T-helper 1 cell (primary cell): ENCODE measurements around the gene ATAT1.

Experiments used
- DNase-seq, 5 donors: peaks; one replicate each; pipeline ENCODE4 v3.0.0-alpha.2; 2012 to 2020

ATAT1 gene

DNA sequence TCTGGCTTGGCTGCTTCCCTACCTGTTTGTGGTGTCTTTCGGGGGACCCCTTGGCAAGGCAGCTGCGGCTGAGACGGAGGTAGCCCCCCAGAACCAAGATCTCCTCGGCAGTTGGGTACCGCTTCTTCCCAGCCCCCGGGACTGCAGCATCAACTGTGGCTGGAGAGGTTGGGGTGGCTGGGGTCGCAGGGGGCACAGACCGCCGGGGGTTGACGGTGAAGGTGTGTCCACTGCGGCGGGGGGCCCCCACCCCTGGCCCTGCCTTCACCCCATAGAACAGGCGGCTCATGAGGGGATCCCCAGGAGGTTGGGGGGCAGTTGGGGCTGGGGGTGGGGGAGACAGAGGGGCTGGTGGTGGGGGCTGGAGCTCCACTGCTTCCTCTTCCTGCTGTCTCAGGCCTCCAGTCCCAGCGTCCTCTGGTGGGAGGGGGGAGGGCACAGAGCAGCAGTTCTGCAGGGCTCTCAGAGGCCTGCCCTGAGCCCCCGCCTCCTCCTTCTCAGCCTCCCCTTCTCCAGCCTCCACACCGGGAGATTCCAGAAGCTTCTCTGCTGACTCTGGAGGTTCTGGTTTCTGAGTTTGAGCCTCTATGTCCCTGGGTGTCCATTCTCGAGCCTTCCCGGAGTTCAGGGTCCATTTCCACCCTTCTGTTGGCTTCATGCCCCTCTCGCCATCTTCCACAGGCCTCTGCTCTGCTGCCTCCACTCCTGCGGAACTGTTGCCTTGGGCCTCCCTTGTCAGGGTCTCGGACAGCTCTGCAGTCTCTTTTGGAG, 57.9 kb downstream of the ATAT1 start:
- peak; percentile 24 to 71 (median 32) for DNase-seq

DNA sequence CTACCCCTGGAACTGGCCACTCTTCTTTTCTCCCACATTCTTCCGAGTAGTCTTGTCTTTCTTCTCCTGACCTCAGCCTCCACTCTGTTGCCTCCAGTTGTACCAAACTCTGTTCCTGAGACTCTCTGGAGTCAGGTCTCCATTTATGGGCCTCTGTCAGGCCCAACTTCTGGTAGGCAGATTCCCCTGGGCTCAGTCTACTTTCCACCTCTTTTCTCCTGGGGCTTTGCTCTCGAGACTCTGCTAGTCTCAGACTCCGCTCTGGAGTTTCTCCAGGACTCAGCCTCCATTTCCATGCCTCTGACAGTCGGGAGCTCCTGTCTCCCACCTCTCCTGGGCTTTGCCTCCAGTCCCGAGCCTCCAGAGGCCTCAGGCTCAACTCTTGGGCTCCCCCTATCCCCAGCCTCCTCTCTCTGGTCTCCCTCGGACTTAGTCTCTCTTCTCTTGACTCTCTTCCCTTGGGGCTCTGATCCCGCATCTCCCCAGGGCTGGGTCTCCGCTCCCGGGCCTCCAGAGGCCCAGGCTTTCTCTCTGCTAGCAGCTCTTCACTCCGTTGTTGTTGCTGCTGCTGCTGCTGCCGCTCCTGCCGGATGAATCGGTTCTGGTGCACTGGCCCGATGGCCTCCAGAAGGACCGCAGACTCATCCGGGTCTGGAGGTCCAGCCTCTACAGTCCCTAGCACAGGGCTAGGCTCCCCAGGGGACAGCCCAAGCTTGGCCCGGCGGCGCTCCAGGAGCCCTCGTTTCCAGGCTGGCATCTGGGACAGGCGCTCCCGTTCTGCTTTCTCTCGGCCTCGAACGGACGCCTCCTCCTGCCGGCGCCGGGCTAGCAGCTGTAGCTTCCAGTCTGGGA, 58.7 kb downstream of the ATAT1 start:
- peak in 1 of 5 donors; percentile 46 for DNase-seq

DNA sequence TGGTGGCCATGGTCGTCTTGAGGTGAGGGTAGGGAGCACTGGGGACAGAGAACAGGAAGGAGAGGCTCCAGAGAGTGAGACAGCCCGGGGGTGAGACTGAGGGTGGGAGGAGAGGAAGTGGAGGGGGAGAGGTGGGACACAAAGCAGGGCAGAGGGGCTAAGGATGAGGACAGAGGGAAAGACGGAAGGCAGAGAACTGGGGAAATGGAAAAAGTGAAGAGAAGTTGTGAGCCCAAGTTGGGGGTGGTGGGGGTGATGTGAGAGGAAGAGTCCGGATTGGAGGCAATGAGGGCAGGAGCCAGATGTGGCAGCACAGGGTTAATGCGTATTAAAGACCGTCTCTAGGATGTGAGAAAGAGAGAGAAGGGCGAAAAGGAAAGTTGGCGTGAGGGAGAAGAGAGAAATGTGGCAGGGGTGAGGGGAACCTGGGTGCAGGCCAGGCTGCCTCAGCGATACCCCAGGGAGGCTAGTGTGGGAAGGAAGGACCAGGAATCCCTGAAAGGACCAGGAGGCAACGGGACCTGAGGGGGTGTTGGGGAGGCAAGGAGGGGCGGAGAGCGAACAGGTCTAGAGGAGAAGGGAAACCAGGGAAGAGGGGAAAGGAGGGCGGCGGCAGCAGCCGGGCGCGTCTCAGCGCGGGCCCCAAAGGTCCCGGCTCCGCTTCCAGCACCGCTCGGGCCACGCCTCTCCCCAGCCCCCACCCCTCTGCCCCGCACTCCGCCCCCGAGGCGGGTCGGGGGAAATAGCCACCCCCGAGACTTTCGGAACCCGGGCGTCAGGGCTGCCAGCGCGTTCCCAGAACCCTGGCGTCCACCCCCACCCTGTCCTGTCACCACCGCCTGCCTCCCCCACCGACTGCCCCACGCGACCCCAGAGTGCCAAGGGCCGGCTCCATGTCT, 59.6 kb downstream of the ATAT1 start, which contains the start of gene PPP1R18:
Gene PPP1R18, minus strand, starts transcription at position 637 of the 899 bp plus-strand sequence. Its CDS starts 627 bp downstream, at position 10.
- DNase-seq = peak; percentile 68 to 82 (median 80)

DNA sequence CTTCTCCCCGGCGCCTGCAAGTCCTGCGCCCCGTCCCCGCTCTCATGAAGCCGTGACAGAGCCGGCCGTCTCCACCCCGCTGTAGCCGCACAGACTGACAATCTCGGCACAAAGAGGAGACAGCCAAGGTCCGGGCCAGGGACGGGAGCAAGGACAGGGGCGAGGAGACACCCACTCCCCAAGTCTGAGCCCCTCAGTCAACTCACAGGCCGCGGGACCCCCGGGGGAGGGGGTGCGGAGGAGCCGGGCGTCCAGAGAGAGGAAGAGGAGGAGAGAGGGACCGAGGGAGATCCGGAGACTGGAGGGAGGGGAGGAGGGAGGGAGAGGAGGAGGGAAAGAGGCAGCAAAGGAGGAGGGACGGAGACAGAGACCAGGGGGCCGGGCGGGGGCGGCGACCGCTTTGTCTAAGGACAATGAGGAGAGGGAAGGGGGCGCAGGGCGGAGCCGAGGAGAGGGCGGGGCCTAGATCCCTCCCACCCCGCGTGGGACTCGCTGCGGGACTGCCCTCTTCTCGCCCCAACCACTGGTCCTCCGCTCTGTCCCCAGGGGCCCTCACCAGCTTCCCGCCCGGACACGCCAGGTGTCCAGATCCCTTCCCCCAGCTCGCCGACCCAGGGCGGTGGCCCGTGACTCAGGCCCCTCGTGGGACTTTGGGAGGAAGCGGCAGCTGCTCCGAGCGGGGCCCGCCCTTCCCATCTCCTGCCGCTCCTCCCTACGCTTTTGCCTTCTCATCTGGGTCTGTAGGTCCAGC, 60.4 kb downstream of the ATAT1 start:
- DNase-seq = peak; percentile 68 to 80 (median 71)

DNA sequence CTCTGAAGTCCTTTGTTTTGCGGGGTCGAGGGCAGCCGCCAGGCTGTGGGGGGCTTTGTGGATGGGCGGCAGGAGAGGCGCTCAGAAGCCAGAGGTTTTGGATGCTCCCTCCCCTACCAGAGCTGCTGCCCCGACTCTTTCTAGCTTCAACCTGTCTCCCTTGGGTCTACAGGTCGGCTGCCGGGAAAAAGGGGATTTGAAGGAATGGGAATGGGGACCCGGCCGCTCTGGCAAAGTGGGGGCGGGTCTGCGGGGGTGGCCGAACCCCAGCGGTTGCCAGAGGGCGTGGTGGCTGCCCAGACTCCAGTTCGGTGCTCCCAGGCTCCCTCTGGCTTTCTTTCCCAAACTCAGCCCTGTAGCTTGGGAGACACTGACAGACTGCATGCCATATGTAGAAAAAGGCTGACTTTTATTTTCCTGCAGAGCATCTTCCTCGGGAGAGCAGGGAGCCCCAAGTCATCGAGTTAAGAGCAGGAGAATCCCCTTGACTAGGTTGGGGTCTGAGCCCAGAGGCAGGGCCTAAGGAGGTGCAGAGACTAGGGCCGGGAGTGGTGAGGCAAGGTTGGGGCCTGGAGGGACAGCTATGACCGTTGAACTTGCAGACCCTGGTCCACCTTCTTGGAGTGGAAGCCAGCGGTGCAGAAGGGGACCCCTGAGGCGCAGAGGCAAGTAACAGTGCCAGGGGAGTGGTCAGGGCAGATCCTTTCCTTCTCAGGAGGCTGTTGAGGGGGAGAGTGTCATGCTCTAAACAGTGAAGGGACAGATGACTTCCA, 61.2 kb downstream of the ATAT1 start:
- DNase-seq = no peak

DNA sequence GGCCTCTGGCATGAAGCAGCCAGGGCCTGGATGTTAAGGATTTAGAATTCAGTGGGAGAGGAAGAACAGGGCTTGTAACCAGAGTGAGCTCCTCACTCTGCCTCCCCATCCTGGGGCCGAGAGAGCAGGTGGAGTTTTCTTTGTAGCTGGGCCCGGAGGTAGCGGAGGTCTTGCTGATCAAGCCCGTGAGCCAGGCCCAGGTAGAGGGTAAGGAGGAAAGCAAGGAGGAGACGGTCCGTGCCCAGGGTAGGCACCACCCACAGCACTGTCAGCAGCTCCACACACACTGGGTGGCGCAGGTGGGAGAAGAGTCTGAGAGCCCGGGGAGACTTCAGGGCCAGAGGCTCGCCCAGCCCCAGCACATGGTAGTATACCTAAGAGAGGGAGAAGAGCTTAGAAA, 61.9 kb downstream of the ATAT1 start:
- no peak for DNase-seq

DNA sequence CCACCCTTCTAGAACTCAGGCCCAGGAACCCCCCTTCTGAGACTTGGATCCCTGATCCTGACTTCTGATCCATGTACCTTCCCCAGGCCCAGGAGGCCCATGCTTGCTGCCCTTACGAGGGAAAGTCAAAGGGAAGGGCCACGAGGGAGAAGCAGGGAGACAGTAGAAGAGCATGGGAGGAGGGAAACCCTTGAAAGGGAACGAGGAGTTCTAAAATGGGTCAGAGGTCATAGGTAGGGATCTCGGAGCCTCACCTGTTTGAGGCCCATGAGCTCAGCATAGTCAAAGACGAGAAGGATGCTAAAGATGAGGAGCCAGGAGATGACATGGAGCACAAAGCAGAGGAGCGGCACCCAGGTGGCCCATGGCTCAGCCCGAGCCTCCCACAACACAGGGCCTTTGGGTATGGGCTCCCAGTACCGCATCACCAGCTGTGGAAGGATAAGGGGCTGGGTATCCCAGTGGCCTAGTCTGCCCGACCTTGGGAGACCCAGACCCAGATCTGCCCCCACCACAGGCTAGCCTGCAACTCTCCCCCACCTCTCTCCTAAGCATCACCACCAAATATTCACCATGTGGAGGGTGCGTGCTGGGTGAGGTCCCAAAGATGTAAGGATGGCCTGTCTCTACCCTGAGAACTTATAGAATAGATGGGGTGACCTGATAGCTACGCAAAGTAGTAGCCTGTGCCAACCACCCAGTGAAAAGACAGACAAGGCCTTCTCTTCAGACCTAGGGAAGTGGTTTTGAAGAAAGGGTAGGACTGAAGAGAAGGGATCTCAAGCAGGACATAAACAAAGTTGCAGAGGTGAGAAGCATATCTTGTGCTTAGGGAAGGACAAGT, 62.6 kb downstream of the ATAT1 start:
- DNase-seq = no peak

DNA sequence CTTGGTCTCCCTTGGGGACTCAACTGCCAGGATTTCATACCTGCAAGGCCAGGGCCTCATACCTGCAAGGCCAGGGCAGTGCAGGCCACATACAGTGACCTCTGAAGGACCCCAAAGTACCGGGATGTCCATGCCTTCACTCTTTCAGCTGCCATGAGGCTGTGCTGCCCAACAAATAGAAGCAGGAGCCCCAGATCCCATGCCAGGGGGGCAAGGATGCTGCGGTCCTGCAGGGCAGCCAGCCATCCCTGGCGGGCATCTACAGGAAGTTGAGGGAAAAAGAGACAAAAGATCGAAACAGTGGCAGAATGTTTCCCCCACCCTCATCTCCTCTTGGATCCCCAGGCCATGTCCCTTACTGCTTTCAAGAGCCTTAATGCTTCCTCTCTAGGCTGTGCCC, 63.3 kb downstream of the ATAT1 start:
- DNase-seq = no peak

DNA sequence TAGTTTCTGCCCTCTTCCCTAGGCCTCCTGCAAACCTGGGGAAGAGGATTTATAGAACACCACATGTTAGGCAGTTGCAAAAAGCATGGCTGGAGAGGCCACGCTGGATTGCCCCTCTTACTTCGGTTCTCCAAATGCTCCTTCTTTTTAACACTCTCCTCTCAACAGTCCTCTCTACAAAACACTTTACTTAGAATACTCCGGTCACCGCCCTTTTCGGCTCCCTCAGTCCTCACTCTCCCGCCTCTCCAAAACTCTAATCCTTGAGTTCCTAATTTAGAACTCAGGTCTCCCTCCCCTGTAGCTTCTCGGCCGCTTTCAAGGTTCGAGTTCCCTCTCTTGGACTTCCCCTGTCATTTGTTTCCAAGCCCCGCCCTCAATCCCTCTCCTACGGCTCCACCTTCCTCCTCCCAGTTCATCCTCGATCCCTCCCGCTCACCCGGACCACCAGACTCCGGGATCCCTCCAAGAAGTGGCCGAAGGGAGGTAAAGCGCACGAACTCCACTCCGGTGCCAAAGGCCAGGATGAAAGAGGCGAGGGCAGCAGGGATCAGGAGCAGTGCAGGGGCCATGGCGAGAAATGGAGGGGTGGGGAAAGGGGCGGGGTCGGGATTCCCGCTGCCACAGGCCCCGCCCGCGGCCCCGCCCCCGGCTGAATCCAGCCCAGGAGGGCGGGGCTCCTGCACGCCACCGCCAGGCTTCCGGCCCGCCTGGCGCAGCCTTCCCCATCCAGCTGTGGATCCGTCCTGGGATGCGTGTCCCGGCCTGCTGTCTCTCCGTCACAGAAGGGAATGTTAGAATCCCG, 63.9 kb downstream of the ATAT1 start, which contains the start of gene NRM:
Gene NRM, minus strand, starts transcription at position 582 of the 805 bp plus-strand sequence. Its CDS starts 10 bp downstream, at position 572.
- DNase-seq = peak; percentile 56 to 79 (median 65)

DNA sequence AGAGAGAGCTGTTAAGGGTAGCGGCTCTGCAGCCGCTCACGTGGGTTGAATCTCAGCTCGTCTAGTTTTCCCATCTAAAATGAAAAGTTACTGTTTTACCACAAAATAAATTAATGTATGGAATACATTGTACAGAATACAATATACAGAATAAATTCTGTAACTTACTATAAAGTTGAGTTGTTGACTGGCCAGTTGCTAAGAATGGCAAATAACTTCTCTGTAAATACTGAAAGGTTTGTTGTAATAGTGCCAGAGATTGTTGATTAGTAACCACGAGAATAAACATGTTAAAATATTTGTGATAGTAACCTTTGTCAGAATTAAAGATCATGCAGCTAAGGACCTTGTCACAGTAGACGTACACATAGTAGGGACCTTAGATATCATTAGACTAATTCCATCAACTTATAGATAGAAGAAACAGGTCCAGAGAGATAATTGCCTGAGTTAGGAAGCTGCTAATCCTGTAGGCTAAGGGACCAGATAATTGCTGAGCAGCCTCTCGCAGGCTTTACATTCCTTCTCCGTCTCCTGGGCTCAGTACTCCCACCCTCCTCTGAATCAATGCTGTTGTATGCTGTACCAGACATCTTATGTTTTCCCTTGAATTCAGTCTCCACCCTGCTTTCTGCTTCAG, 64.7 kb downstream of the ATAT1 start:
- no peak for DNase-seq
